GM19240 (cell line): ENCODE measurements around the gene MRPL51.
"Not testable (repeated sequence)": the region's sequence is repeated elsewhere in the genome, so short reads cannot be mapped to it uniquely, and the experiment has no call there.

Source experiments
- DNase-seq: peaks from one replicate; pipeline ENCODE4 v3.0.0; 2011; ENCODE audit warnings: low spot score; ENCODE audit not compliant: insufficient read length

The MRPL51 gene

GRCh38 chr12:6489449-6489848 lies 3.6 kb downstream of the MRPL51 start:
- no peak for DNase-seq

GRCh38 chr12:6488240-6488639 lies 4.8 kb downstream of the MRPL51 start:
- DNase-seq = no peak

- no peak for DNase-seq
Observed at GRCh38 chr12:6478416-6478815, 14.6 kb downstream of the MRPL51 start.

- not testable (repeated sequence) for DNase-seq
Observed at GRCh38 chr12:6477601-6478377, 15.3 kb downstream of the MRPL51 start.

- no peak for DNase-seq
Observed at GRCh38 chr12:6476489-6476888, 16.6 kb downstream of the MRPL51 start.

- DNase-seq = not testable (repeated sequence)
Observed at GRCh38 chr12:6475233-6475975, 17.7 kb downstream of the MRPL51 start.

- no peak for DNase-seq
Observed at GRCh38 chr12:6472491-6472890, 20.6 kb downstream of the MRPL51 start.

GRCh38 chr12:6471989-6472360 lies 21.1 kb downstream of the MRPL51 start:
- no peak for DNase-seq

- DNase-seq = peak; percentile 94
Observed at GRCh38 chr12:6470375-6471163, 22.5 kb downstream of the MRPL51 start, which contains the start of gene VAMP1. Gene VAMP1 (minus strand): TSS chr12:6470677. CDS start chr12:6470531, 146 bp downstream.

- no peak for DNase-seq
Observed at GRCh38 chr12:6469609-6470374, 23.3 kb downstream of the MRPL51 start.

- no peak for DNase-seq
Observed at GRCh38 chr12:6469092-6469491, 24.0 kb downstream of the MRPL51 start.

GRCh38 chr12:6468283-6468575 lies 24.8 kb downstream of the MRPL51 start:
- DNase-seq = no peak

- not testable (repeated sequence) for DNase-seq
Observed at GRCh38 chr12:6467571-6468282, 25.3 kb downstream of the MRPL51 start.

- DNase-seq = not testable (repeated sequence)
Observed at GRCh38 chr12:6466751-6467150, 26.3 kb downstream of the MRPL51 start.

GRCh38 chr12:6466184-6466573 lies 26.9 kb downstream of the MRPL51 start:
- no peak for DNase-seq

- no peak for DNase-seq
Observed at GRCh38 chr12:6465467-6466183, 27.4 kb downstream of the MRPL51 start.

- DNase-seq = no peak
Observed at GRCh38 chr12:6464531-6464930, 28.5 kb downstream of the MRPL51 start.

GRCh38 chr12:6463858-6464257 lies 29.2 kb downstream of the MRPL51 start:
- DNase-seq = no peak

- no peak for DNase-seq
Observed at GRCh38 chr12:6463216-6463615, 29.8 kb downstream of the MRPL51 start.
